Anterior cingulate cortex (tissue), 58 donors: ENCODE data around the gene CDC6.
A peak's percentile ranks its signal among the peaks of the same experiment; 100 is the strongest.

Experiments used
- DNase-seq, 58 donors: peaks; one replicate each; lab custom pipeline; 2025; lab: John Stamatoyannopoulos, UW

CDC6 gene

DNA sequence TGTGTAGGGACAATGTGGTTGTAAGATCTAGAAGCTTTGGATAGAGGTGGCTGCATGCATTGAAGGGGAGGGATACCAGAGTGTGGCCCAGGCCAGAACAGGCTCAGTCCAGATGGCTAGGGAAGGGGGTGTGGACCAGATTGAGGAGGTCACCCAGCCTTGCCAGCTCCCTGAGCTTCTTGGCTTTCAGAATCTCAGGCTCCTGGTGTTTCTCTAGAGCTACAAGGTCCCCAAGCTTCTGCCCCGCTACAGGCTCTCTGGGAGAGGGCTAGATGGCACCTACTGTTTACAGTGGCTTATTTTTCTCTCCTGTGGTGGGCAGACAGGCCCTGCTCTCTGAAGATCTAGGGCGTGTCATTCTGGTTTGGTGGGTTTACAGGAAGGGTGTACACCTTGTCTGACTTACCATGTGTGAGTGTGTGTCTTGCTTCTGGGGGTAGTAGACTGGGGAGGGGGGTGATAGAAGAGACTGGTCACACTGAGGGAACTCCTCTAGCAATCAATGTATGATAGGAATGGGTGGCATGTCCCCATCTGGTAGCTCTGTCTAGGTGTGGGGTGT, 22.4 kb downstream of the CDC6 start:
- DNase-seq, result no peak

DNA sequence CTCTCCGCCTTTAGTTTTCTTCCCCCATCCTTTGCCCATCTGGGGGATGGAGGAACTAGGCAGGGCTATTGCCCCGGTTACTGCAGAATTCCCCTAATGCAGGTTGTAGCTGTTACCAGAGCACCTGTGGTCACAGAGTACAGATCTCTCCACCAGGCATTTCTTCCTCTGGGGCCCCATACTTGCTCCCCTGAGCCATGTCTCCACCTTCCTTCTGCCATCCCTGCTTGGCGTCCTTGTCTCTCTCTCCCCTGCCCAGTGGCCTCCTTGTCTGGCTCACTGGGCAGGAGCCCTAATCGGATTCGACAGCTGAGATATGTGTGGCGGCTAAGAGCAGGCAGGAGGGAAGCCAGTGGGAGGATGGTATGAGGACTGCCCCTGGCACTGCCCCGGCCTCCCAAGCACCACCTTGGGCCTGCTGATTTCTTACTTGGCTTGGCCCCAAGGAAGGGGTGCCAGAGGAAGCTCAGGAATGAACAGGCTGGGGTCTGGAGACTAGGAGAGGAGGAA, 23.3 kb downstream of the CDC6 start:
- DNase-seq, result no peak

DNA sequence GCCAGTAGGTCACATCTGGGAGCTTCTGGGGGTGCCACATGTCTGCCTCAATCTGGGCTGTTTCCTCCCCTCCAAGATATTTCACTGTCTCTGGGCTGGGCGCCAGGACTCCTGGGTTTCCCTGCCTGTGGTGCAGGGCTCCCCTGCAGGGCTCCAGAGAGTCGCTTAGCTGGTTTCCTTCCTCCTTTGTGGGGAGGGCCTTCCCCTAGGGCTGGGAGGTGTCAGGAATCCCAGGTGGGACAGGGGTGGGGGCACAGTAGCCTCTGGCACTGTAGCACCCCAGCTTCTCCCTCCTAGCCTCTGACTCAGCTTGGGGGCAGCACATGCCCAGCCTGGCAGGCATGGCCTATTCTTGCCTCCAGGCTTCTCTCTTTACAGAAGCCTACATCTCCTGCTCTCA, 23.9 kb downstream of the CDC6 start:
- peak in 1 of 58 donors; percentile 56 for DNase-seq

DNA sequence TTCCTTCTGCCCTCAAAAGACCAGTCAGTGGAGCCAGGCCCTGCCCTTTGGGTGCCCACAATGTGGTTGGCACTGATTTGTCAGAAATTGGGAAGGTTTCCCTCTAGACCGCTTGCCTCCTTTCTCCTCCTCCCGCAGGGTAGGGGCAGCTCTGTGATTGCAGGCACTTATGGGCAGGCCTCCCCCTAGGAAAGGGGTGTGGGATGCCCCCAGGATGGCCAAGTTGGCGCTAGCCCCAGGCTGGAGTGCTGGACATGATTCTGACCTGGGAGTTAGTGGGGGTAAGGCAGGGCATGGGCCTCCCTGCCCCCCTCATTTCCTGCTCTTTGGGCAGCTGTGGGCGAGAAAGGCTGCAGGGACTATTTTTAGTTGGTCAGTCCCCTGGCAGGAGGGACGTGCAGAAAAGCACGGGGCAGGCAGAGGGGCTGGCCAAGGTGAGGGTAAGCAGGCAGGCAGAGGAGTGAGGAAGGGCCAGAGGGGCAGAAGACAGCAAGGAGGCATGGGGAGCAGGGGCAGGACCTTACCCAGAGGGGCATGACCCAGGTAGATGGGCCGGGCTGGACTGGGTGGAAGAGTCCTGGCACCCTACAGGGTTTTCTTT, 24.6 kb downstream of the CDC6 start:
- DNase-seq, result peak in 32 of 58 donors; percentile 26 to 80 (median 56)

DNA sequence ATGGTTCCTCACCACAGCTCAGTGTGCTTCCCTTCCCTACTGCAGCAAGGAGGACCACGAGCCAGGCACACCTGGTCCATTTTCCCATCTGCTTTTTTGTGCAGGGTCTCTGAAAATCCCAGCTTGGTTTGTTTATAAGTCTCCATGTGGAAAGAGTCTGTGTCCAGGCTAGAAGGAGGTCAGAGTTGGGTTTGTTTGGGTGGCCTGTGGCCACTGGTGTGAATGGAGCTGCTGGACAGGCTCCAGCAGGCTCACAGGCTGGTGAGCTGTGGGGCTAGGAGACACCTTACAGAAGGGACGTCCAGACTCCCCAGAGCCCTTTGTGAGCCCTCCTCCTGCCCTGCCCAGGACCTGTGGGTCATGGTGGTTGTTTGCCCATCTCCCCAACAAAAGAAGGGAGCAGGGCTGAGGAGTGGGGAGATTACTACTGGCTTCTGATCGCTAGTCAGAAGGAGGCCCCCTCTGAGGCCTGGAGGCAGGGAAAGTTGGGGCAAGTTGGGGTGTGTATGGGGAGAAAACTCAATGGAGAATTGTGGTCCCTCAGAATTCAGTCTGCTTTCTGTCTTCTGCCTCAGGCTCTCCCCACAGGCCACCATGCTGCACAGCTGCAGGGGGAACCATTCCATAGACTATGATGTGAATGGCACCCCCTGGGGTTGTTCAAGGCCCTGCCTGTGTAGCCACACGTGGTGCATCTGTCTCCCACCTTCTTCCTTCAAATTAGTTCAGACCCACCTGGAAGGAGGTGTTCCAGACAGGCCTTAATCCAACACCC, 25.4 kb downstream of the CDC6 start:
- DNase-seq, result no peak

DNA sequence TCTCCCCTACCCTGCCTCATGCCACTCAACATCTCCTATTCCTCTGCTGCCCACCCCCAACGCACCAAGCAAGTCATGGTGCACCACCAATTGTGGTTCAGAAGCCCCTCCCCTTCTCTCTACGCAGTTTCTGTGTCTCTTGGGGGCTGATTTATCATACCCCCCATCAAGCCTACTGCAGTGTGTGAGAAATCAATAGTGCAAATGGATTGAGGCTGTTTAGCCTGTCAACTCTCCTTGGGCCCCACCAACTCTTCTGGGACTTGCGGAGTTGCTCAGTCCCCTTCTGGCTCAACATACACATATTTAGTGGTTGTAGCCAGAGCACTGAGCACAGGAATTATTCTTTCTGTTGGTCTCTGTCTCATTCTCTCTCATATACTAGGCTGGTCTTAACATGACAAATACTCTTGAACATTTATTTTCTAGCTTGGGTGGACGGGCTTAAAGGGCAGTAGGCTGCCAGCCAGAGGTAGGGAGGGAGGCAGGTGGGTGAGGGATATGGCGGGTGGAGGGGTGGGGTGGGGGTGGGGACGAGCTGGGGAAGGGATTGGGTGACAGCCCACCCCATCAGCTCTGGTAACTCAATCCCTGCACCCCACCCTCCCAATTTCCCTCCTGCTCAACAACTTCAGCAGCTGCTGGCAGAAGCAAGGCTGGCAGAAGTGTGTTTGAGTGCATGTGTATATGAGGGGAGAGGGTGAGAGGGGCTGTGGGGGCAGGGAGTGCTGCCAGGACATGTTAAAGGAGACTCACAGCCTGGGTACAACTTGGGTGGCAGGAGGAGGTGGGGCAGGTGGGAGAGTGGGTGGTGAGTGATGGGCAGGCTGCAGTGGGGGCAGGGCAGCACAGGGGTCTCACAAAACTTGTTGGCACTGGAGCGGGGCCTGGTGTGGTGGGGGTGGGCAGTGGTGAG, 26.2 kb downstream of the CDC6 start:
- no peak for DNase-seq

DNA sequence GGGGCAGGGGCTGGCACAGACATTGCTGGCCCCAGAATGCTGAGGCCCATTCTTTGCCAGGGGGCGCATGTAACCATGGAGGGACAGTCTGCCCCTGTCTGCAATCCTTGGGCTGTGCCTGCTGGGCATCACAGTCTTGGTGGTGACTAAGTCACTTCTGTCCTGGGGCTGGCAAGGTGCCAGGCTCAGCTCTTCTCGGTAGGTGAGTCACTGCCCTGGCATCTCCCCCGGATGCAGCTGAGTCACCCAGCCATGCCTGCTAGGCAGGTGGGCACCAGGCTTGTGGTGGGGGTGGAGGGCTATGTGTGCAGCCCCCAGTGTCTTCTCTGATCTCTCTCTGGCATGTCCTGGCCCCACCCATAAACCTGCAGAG, 26.9 kb downstream of the CDC6 start:
- DNase-seq, result peak in 27 of 58 donors; percentile 23 to 81 (median 52)

DNA sequence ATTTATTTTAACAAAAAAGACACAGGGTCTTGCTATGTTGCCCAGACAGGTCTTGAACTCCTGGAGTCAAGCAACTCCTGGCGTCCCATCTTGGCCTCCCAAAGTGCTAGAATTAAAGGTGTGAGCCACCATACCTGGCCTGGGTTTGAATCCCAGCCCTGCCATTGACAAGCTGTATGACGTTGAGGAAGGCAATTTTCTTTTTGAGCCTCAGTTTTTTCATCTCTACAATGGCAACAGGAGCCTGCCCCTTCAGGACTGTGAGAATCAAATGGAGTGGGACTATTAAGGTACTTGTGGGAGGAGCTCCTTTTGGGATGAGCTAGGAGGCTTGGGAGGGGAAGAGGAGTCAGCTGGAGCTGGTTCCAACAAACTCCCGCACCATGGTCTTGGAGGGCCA, 27.5 kb downstream of the CDC6 start:
- no peak for DNase-seq

DNA sequence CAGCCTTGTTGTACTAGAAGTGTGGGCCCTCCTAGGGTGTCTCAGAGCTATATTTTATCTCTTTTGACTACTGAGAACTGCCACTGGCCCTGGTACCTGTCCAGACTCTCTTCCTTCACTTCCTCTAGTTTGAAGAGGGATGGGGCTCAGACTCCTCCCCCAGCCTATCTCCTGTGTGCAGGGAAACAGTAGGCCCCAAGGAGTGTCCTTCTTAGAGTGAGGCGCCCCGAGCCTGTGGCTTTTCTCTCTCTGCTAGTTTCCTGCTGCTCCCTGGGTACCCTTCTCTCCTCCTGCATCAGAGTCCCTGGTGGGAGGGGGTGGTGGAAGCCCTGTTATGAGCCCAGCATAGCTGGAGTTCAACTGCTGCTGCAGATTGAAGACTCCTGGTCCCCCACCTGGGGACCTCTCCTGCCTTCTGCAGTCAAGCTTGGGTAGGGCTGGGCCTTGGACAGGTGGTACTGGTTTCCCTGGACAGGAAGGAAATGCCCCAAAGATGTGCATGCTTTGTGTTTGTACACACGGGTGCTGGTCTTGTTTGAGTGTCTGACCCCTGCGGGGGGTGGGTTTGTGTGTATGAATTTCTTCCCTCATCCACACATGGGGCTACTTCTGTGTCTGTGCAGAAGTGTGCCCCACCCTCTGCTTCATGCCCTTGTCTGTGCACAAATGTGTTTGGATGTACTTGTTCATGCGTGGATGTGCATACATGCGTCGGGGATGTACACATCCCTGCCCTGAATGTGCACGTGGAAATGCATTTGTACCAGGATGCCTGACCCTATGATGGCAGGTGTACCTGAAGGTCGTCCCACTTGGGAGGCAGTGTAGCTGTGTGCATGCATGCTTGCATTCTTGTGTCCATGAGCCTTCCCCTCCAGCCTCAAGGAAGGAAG, 28.2 kb downstream of the CDC6 start:
- no peak for DNase-seq

DNA sequence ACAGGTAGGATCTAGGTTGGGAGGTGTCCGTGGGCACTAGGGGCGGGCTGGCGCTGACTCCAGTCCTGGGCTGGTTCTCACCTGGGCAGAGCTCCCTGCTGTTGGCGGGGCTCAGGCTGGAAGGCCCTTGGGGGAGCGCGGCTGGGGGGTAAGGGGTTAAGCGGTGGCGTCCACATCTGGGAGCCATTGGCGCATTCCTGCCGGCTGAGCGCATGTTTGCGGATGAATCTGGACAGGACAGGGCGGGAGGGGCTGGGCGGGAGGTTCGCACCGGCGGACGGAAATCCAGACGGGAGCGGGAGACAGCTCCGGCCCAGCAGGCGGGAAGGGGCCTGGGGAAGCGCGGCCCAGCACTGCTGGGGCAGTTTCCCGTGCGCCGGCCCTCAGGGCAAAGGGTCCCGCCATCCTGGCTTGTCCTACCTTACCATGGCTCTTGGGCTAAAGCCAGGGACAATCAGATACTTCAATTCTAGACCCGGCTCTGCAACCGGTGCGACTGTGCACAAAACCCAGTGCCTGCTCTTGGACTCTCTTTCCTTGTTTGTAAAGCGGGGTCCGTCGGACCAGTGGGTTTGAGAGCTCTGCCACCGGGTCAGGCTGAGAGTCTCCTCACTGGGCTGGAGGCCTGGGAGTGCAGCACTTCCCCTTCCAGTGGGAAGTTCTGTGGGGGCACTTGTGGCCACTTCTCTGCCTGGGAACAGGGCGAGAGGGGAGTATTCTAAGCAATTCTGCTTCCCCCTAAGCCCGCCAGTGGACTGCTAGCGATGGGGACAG, 29.1 kb downstream of the CDC6 start:
- DNase-seq, result no peak

DNA sequence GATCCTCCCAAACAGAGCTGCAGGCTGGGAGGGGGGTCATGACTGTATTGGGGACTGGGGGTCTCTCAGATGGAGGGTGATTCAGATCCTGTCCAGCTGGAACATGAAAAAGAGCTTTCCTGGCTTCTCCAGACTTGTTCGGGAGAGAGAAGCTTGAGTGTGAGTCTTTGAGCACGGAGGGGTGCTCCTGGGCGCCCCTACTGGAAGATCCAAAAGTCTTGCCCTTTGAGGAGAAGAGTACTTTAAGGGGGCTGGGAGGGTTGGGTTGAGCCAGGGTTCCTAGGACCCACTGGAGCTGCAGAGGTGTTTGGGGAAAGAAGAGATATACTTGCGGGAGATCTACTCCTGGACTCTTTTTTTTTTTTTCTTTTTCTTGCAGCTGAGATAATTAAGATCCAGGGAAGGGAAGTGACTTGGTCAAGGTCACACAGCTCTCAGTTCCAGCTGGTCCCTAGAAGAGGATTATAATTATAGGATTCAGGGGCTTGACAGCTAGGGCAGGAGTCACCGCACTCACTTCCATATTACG, 29.7 kb downstream of the CDC6 start:
- no peak for DNase-seq

DNA sequence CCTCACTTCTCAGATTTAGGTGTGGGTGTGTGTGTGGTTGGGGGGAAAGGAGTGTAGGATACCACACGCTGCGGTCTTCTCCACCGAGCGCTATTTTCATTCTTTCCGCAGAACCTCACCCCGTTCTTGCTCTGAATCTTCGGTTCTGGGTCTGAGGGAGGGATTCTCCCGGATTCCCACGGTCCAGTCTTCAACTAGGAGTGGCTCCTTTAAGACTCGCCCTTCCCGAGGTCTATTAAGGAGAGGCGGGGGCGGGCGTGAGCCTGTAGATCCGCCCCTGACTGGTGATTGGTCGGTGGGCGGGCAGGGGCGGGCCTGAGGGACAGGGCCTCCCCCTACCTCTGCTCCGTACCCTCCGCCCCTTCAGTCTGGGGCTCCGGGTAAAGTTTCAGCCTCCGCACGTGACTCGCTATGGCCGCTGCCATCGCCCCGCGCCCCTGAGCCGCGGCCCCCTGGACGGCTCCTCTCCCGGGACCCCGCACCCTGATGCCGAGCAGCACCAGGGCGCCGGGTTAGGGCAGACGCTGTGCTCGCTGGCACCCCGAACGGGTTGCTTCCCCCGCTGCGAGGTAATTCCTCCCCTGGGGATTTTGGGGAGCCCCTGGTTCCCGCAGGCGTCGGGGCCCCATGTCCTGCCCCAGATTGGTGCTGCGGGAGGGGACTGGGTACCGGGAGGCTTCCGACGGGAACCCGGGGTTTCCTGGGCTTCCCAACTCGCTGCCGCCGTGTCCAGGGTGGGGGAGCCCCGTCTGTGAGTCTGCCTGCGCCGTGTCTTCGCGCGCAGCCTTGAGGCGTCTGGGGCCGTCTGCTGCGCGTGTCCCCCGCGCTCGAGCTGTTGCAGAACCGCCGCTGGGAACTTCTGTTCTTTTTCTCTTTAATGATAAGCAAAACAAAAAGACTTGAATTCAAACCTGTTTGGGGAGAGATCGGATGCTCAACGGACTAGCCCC, 30.5 kb downstream of the CDC6 start:
- peak in 56 of 58 donors; percentile 33 to 96 (median 85) for DNase-seq

DNA sequence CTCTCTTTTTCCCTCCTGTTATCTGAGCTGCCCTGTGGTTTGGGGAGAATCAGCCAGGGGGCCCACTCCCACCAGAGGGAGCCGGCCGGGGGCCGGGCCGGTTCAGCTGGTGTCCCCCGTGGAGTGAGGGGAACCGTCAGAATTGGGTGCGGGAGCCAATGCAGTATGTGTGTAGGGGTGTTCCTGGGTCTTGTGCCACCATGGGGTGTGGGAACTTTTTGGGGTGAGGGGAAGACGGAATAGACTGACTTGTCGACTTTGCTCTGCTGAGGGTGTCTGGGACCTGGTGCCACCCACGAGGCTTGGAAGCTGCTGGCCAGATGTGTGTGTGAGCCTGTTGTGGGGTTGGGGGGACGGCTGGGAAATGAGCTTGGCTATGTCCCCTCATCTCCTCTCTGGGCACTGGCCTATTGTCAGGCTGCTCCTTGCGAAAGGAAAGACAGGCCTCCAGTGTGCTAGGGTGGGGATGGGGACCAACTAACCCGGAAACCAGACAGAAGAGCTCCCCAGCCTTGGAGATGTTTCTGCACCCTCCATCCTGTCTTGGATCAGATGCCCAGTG, 31.2 kb downstream of the CDC6 start:
- no peak for DNase-seq

DNA sequence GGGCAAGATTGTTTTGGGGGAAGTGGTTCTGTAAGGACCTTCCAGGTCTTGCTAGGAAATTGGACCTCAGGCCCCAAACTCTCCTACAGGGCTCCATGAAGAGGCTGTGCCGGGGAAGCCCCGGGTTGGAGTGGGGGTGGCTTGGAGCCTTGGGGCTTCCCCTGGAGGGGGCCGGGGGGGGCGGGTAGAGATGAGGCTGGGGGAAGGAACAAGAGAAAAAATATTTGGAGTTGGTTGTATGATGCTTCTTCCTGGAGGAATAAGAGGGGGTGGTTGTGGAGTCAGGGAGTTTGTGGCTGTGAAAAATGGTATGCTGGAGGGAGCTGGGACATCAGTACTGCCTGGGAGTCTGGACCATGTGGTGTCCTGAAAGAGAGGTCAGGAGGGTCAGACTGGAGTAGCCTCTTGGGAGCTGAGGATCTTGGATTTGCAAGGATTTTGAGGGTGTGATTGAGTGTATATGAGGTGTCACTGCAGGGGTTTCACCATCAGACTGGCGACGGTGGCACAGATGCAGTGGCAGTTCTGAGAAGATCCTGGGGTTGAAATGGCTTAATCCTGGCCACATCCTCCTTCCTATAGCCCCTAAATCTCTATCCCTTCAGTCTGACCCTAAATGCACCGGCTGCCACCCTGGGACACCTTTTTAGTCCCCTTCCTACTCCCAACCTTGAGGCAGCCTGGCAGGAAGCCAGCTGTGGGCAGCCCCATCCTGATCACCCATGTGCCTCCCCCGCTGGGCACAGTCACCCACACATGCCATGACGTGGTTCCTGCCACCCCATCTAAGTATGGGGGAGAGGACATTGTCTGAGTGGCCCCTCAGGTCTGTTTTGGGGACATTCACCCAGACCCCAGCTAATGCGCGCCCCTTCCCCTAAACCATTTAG, 32.2 kb downstream of the CDC6 start:
- no peak for DNase-seq

DNA sequence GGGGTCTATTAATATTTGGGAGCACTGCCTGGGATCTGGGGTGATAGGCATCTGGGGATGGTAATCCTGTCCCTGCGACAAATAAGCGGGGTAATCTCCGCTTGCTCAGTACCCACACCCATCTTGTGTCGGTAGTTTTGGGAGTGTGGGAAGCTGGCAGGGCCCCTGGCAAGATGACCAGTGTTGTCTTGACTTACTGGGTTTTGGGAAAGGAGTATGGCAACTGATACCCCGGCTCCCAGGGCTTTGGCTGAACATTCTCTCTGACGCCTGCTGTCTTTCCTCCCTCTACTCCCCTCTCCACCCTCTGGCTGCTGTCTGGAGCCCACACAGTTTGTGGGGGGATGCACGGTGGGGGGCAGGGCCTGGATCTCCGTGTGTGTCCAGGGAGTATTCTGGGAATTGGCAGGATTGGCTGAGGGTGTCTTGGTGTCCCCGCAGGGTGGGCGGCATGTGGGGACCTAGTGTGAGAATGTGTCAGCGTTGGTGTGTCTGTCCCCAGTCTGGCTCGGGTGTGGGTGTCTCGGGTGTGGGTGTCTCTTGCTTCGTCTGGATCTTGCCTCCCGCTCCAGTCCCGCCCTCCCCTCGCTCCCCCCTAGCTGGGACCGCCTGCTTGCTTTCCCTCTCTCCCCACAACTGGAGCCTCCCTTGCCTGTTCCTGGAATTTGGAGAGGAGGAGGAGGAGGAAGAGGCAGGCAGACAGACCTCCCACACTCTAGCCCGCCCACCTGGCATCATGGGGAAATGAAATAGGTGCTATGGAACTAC, 33.3 kb downstream of the CDC6 start:
- peak in 4 of 58 donors; percentile 20 to 50 (median 40) for DNase-seq
